Mesothelial cell of epicardium (in vitro differentiated cells): ENCODE measurements around the gene MYZAP. TPM values are rescaled to one million over a fixed set of nuclear protein-coding genes. Genes with fewer than 3 reads are reported as not detected.
A peak's percentile ranks its signal among the peaks of the same experiment; 100 is the strongest.

ENCODE experiments used
- DNase-seq, 2 experiments: peaks; one replicate each; pipeline ENCODE4 v3.0.0; 2021; ENCODE audit warnings: low spot score in 2 of 2; ENCODE audit not compliant: unreplicated experiment in 2 of 2
- H3K27ac Mint-ChIP-seq: 2 replicates; pipeline ENCODE4 v1.8.0; 2021; ENCODE audit warnings: mixed read lengths
- H3K27me3 Mint-ChIP-seq: 2 replicates; pipeline ENCODE4 v1.8.0; 2021; ENCODE audit warnings: low read depth, mixed read lengths
- H3K36me3 Mint-ChIP-seq: 2 replicates; pipeline ENCODE4 v1.8.0; 2021; ENCODE audit warnings: mixed read lengths
- H3K4me1 Mint-ChIP-seq: 2 replicates; pipeline ENCODE4 v1.8.0; 2021; ENCODE audit warnings: mixed read lengths
- H3K4me3 Mint-ChIP-seq: 2 replicates; pipeline ENCODE4 v1.8.0; 2021; ENCODE audit warnings: mild to moderate bottlenecking, moderate library complexity, mixed read lengths
- H3K9me3 Mint-ChIP-seq: 2 replicates; pipeline ENCODE4 v1.8.0; 2021; ENCODE audit warnings: mixed read lengths
- CTCF ChIP-seq: fragments of 200-600 bp; sonication (generic); IDR thresholded peaks from one replicate; pipeline ENCODE4 v1.5.0; 2021; ENCODE audit warnings: antibody characterized with exemption; ENCODE audit not compliant: unreplicated experiment
- total RNA-seq: library from RNA; stranded (reverse); gene quantifications from 3 replicates; pipeline ENCODE4 v1.2.1, GENCODE V29; 2021

The MYZAP gene
- total RNA-seq, 1 donor from 2014 or later, result 3.3 TPM

- Mint-ChIP-seq H3K27me3 (no peaks in the 10 kb centered on the region), H3K27ac (no peak overlapping the region), H3K36me3 (peaks cover 40% of the 10 kb centered on the region), H3K4me1 (peaks cover 23% of the 10 kb centered on the region), H3K9me3 (peaks cover 4% of the 10 kb centered on the region), H3K4me3 (no peak overlapping the region)
- DNase-seq, result no peak
- no peak for TF ChIP-seq CTCF
Measured at GRCh38 chr15:57718309-57718708, 126.6 kb downstream of the MYZAP start.

- peaks cover 37% of the 10 kb centered on the region for H3K36me3 Mint-ChIP-seq
- H3K27me3 Mint-ChIP-seq, result no peaks in the 10 kb centered on the region
- H3K4me3 Mint-ChIP-seq, result no peak overlapping the region
- peaks cover 19% of the 10 kb centered on the region for H3K9me3 Mint-ChIP-seq
- peak overlapping the region; percentile 82 for H3K27ac Mint-ChIP-seq
- peaks cover 23% of the 10 kb centered on the region for H3K4me1 Mint-ChIP-seq
- TF ChIP-seq CTCF, result no peak
- DNase-seq, result no peak
Measured at GRCh38 chr15:57720867-57721266, 129.2 kb downstream of the MYZAP start.

GRCh38 chr15:57726411-57726810, 134.7 kb downstream of the MYZAP start:
- Mint-ChIP-seq H3K4me3 (no peak overlapping the region), H3K36me3 (peaks cover 17% of the 10 kb centered on the region), H3K27me3 (no peaks in the 10 kb centered on the region), H3K9me3 (peaks cover 15% of the 10 kb centered on the region), H3K27ac (no peak overlapping the region), H3K4me1 (peaks cover 27% of the 10 kb centered on the region)
- TF ChIP-seq CTCF, result no peak
- no peak for DNase-seq

- no peak for TF ChIP-seq CTCF
- H3K27ac Mint-ChIP-seq, result no peak overlapping the region
- H3K9me3 Mint-ChIP-seq, result peaks cover 15% of the 10 kb centered on the region
- H3K36me3 Mint-ChIP-seq, result peaks cover 17% of the 10 kb centered on the region
- no peak overlapping the region for H3K4me3 Mint-ChIP-seq
- H3K27me3 Mint-ChIP-seq, result no peaks in the 10 kb centered on the region
- peaks cover 29% of the 10 kb centered on the region for H3K4me1 Mint-ChIP-seq
- DNase-seq, result no peak
Measured at GRCh38 chr15:57727031-57727430, 135.3 kb downstream of the MYZAP start.

- peaks cover 14% of the 10 kb centered on the region for H3K36me3 Mint-ChIP-seq
- H3K4me1 Mint-ChIP-seq, result peaks cover 35% of the 10 kb centered on the region
- no peak for TF ChIP-seq CTCF
- no peak for DNase-seq
- H3K9me3 Mint-ChIP-seq, result peaks cover 15% of the 10 kb centered on the region
- H3K4me3 Mint-ChIP-seq, result no peak overlapping the region
- H3K27ac Mint-ChIP-seq, result no peak overlapping the region
- no peaks in the 10 kb centered on the region for H3K27me3 Mint-ChIP-seq
Measured at GRCh38 chr15:57728436-57728835, 136.7 kb downstream of the MYZAP start.

- Mint-ChIP-seq H3K4me1 (peaks cover 58% of the 10 kb centered on the region), H3K4me3 (no peak overlapping the region), H3K36me3 (no peaks in the 10 kb centered on the region), H3K9me3 (peaks cover under 1% of the 10 kb centered on the region), H3K27ac (no peak overlapping the region), H3K27me3 (no peaks in the 10 kb centered on the region)
- no peak for DNase-seq
- no peak for TF ChIP-seq CTCF
Measured at GRCh38 chr15:57730876-57731275, 139.2 kb downstream of the MYZAP start.
